ENCODE data around the gene JPH4. TPM values are rescaled to one million over a fixed set of nuclear protein-coding genes. Genes with fewer than 3 reads are reported as not detected.
A peak's percentile ranks its signal among the peaks of the same experiment; 100 is the strongest.

The JPH4 gene
- total RNA-seq, 1 experiment from 2014 or later = 6.8 TPM

GRCh38 chr14:23548351-23549318 is 30.0 kb downstream of the JPH4 start:
- Mint-ChIP-seq H3K36me3 (ENCODE audit: insufficient read depth in 1 of 3, low read depth in 3 of 3) (peaks cover 0 to 12% (median 4%) of the 10 kb centered on the region in 3 experiments; a peak in 4 of 7 replicates), H3K27me3 (ENCODE audit: low read depth) (no peaks in the 10 kb centered on the region; the same call in 1 of the 2 replicates), H3K4me3 (no peak overlapping the region), H3K4me1 (peaks cover 3 to 4% of the 10 kb centered on the region in 2 experiments), H3K27ac (no peak overlapping the region), H3K9me3 (no peaks in the 10 kb centered on the region)
- Histone ChIP-seq H2AFZ (ENCODE audit: low read length) (no peak overlapping the region), H3K9ac (ENCODE audit: extremely low read depth, insufficient read length, low read length) (peak overlapping the region; percentile 1), H3K4me2 (ENCODE audit: insufficient read depth, insufficient read length, low read length) (peak overlapping the region; percentile 96), H3K27ac (ENCODE audit: insufficient read length, low read depth, low read length) (peak overlapping the region; percentile 80), H3K23ac (ENCODE audit: insufficient read length, low read depth, low read length) (no peak overlapping the region), H4K20me1 (ENCODE audit: control insufficient read depth, insufficient read depth, insufficient read length) (no peaks in the 10 kb centered on the region), H3K79me2 (ENCODE audit: insufficient read depth, low read length) (peaks cover 13% of the 10 kb centered on the region; the same call in 1 of the 2 replicates), H3K18ac (ENCODE audit: insufficient read length, low read depth, low read length) (peak overlapping the region; percentile 21), H2AK5ac (ENCODE audit: insufficient read length, low read length) (peak overlapping the region; percentile 1), H2BK12ac (ENCODE audit: insufficient read length, low read depth, low read length) (peak overlapping the region; percentile 8), H4K8ac (replicated peaks; ENCODE audit: insufficient read length, low read depth, low read length) (no peak overlapping the region), H3K4ac (ENCODE audit: low read depth, low read length) (no peak overlapping the region), H3K14ac (ENCODE audit: insufficient read depth, low read length) (peak overlapping the region; percentile 9), H3T11ph (ENCODE audit: low read length) (no peak overlapping the region), H4K91ac (ENCODE audit: insufficient read length, low read depth, low read length) (no peak overlapping the region), H2BK20ac (ENCODE audit: low read depth, low read length, poor library complexity, severe bottlenecking) (no peak overlapping the region), H2BK5ac (ENCODE audit: insufficient read length, low read length) (peak overlapping the region; percentile 37), H3K27me3 (ENCODE audit: insufficient read depth, low read length) (no peaks in the 10 kb centered on the region), H3K79me1 (ENCODE audit: insufficient read depth, low read depth, low read length, poor library complexity, severe bottlenecking) (no peaks in the 10 kb centered on the region), H3K9me3 (ENCODE audit: control insufficient read depth, low read depth, low read length) (no peaks in the 10 kb centered on the region), H3K56ac (ENCODE audit: insufficient read length, low read depth, low read length) (peak overlapping the region; percentile 3), H2BK15ac (ENCODE audit: low read depth, low read length) (no peak overlapping the region), H4K5ac (ENCODE audit: insufficient read length, low read depth, low read length) (no peak overlapping the region), H3K4me1 (ENCODE audit: insufficient read depth, low read length) (peaks cover 40% of the 10 kb centered on the region; the same call in 1 of the 2 replicates), H3K23me2 (ENCODE audit: insufficient read length, low read depth, low read length, poor library complexity, severe bottlenecking) (peaks cover 21% of the 10 kb centered on the region), H2BK120ac (ENCODE audit: low read depth, low read length, poor library complexity, severe bottlenecking) (no peak overlapping the region)
- TF ChIP-seq, protein P1, sequence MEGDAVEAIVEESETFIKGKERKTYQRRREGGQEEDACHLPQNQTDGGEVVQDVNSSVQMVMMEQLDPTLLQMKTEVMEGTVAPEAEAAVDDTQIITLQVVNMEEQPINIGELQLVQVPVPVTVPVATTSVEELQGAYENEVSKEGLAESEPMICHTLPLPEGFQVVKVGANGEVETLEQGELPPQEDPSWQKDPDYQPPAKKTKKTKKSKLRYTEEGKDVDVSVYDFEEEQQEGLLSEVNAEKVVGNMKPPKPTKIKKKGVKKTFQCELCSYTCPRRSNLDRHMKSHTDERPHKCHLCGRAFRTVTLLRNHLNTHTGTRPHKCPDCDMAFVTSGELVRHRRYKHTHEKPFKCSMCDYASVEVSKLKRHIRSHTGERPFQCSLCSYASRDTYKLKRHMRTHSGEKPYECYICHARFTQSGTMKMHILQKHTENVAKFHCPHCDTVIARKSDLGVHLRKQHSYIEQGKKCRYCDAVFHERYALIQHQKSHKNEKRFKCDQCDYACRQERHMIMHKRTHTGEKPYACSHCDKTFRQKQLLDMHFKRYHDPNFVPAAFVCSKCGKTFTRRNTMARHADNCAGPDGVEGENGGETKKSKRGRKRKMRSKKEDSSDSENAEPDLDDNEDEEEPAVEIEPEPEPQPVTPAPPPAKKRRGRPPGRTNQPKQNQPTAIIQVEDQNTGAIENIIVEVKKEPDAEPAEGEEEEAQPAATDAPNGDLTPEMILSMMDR (conservative IDR thresholded peaks at IDR 0.05) = no peak
- WGBS (ENCODE audit: extremely low coverage, insufficient read length, low lambda C conversion rate) = no CpG with 5 or more reads among the region's 18 CpGs
- peak; percentile 67 for DNase-seq

Measured in H9 (cell line).